ENCODE results near the gene XNDC1N. TPM values are rescaled to one million over a fixed set of nuclear protein-coding genes. Genes with fewer than 3 reads are reported as not detected.

Gene XNDC1N
- total RNA-seq (2022; extraction: Qiagen RNA extraction) = 3.0 to 4.1 TPM (median 3.4 TPM) in 5 replicates

GRCh38 chr11:71927820-71928736, at the start of gene XNDC1N:
XNDC1N (minus strand) TSS chr11:71928594; CDS start chr11:71923353, 5,241 bp downstream.

GRCh38 chr11:71928737-71929443, 496 bp upstream of the XNDC1N start, which contains the start of gene RNF121:
RNF121 (plus strand) TSS chr11:71929046; CDS start chr11:71929062, 16 bp downstream.

Other genes starting within 250 kb of the XNDC1N start
- not detected in 5 replicates for gene DEFB108B, start 95.4 kb downstream of the XNDC1N start, total RNA-seq (2022; extraction: Qiagen RNA extraction)
- gene DEFB131B, start 50.1 kb downstream of the XNDC1N start, total RNA-seq (2022; extraction: Qiagen RNA extraction) = not detected in 5 replicates
- 54.7 to 62.8 TPM (median 57.7 TPM) in 5 replicates for gene RNF121, start 452 bp upstream of the XNDC1N start, total RNA-seq (2022; extraction: Qiagen RNA extraction)
- gene IL18BP, start 70.3 kb upstream of the XNDC1N start, total RNA-seq (2022; extraction: Qiagen RNA extraction) = 3.3 to 4.9 TPM (median 4.4 TPM) in 5 replicates
- 56.5 to 77.5 TPM (median 68.6 TPM) in 5 replicates for gene NUMA1, start 151.9 kb upstream of the XNDC1N start, total RNA-seq (2022; extraction: Qiagen RNA extraction)
- gene LRRC51, start 152.3 kb upstream of the XNDC1N start, total RNA-seq (2022; extraction: Qiagen RNA extraction) = 6.9 to 8.8 TPM (median 7.7 TPM) in 5 replicates
- gene LAMTOR1, start 174.7 kb upstream of the XNDC1N start, total RNA-seq (2022; extraction: Qiagen RNA extraction) = 113 to 163 TPM (median 144 TPM) in 5 replicates
- not detected in 5 replicates for gene TOMT, start 177.3 kb upstream of the XNDC1N start, total RNA-seq (2022; extraction: Qiagen RNA extraction)
- 77.3 to 90.2 TPM (median 86.1 TPM) in 5 replicates for gene ANAPC15, start 184.1 kb upstream of the XNDC1N start, total RNA-seq (2022; extraction: Qiagen RNA extraction)
- gene FOLR3, start 207.1 kb upstream of the XNDC1N start, total RNA-seq (2022; extraction: Qiagen RNA extraction) = 0.13 to 0.26 TPM in 2 of 5 replicates, not detected in the others

Data from A549 treated with CORT108297 at 1 μM for 4 hours (cell line).